Thymus (tissue), 11 donors: ENCODE data around the gene DCHS1. TPM values are rescaled to one million over a fixed set of nuclear protein-coding genes. Genes with fewer than 3 reads are reported as not detected.

ENCODE experiments used
- DNase-seq, 9 donors: peaks; one replicate each; pipeline ENCODE4 v3.0.0-alpha.2; 2013; ENCODE audit warnings: low spot score in 9 of 9, low read depth in 6 of 9, missing footprints in 1 of 9
- H3K27ac ChIP-seq, 2 donors: one replicate each; pipeline ENCODE4 v1.5.1; 2013; ENCODE audit warnings: control low read depth in 1 of 2, low read depth in 1 of 2, low read length in 1 of 2, mild to moderate bottlenecking in 1 of 2, moderate library complexity in 1 of 2
- H3K27me3 ChIP-seq, 2 donors: one replicate each; pipeline ENCODE4 v1.5.1; 2013; ENCODE audit warnings: low read length in 1 of 2; ENCODE audit not compliant: control insufficient read depth in 2 of 2, insufficient read depth in 1 of 2
- H3K36me3 ChIP-seq, 2 donors: one replicate each; pipeline ENCODE4 v1.5.1; 2013; ENCODE audit warnings: low read length in 1 of 2, mild to moderate bottlenecking in 1 of 2, moderate library complexity in 1 of 2; ENCODE audit not compliant: control insufficient read depth in 2 of 2, insufficient read depth in 2 of 2
- H3K4me1 ChIP-seq, 2 donors: one replicate each; pipeline ENCODE4 v1.5.1; 2013; ENCODE audit warnings: low read length in 2 of 2; ENCODE audit not compliant: control insufficient read depth in 2 of 2, insufficient read depth in 2 of 2
- H3K4me3 ChIP-seq, 2 donors: one replicate each; pipeline ENCODE4 v1.5.1; 2013; ENCODE audit warnings: low read length in 2 of 2, control low read depth in 1 of 2, mild to moderate bottlenecking in 1 of 2
- H3K9me3 ChIP-seq, 2 donors: one replicate each; pipeline ENCODE4 v1.5.1; 2013; ENCODE audit warnings: low read length in 1 of 2, mild to moderate bottlenecking in 1 of 2; ENCODE audit not compliant: control insufficient read depth in 2 of 2, insufficient read depth in 1 of 2
- WGBS: extraction: QIAGEN DNeasy Blood & Tissue Kit; methylation state at CpG from one replicate; pipeline ENCODE4 v1.1.7; 2013; 5-methylcytosine and 5-hydroxymethylcytosine counted together
- polyA plus RNA-seq: library from polyadenylated mRNA; stranded (reverse); fragments of 200-250 nt; gene quantifications from one replicate; pipeline ENCODE4 v1.2.3, GENCODE V29; 2013
- total RNA-seq: library from RNA; stranded (reverse); fragments of 120-200 nt; gene quantifications from one replicate; pipeline ENCODE4 v1.2.4, GENCODE V29; 2013
- donor health status: healthy.

The DCHS1 gene
- total and polyA plus RNA-seq, 2 donors: 3.2 to 6.5 TPM

GRCh38 chr11:6625832-6626420, 29.7 kb downstream of the DCHS1 start:
- DNase-seq: no peak
- Histone ChIP-seq H3K36me3 (peaks cover 21 to 22% of the 10 kb centered on the region in 2 donors), H3K27ac (no peak overlapping the region), H3K4me1 (peaks cover 5 to 7% of the 10 kb centered on the region in 2 donors), H3K27me3 (no peaks in the 10 kb centered on the region), H3K9me3 (peaks cover 0 to 6% of the 10 kb centered on the region in 2 donors), H3K4me3 (no peak overlapping the region)
- 95% methylated on average over 17 of the region's 17 CpGs for WGBS

GRCh38 chr11:6625156-6625831, 30.3 kb downstream of the DCHS1 start:
- Histone ChIP-seq H3K27me3 (no peaks in the 10 kb centered on the region), H3K4me1 (peaks cover 5 to 7% of the 10 kb centered on the region in 2 donors)

GRCh38 chr11:6623391-6624363, 31.9 kb downstream of the DCHS1 start:
- Histone ChIP-seq H3K4me3 (no peak overlapping the region), H3K9me3 (peaks cover 0 to 6% of the 10 kb centered on the region in 2 donors), H3K4me1 (peaks cover 6 to 12% of the 10 kb centered on the region in 2 donors), H3K27ac (no peak overlapping the region), H3K27me3 (no peaks in the 10 kb centered on the region), H3K36me3 (peaks cover 15 to 17% of the 10 kb centered on the region in 2 donors)
- DNase-seq: no peak
- WGBS: 95% methylated on average over 31 of the region's 31 CpGs

More at GRCh38 chr11:6625156-6625831, 30.3 kb downstream of the DCHS1 start:
- H3K4me3 ChIP-seq: no peak overlapping the region
- 97% methylated on average over 12 of the region's 12 CpGs for WGBS
- peaks cover 0 to 6% of the 10 kb centered on the region in 2 donors for H3K9me3 ChIP-seq
- H3K36me3 ChIP-seq: peaks cover 21 to 22% of the 10 kb centered on the region in 2 donors
- no peak overlapping the region for H3K27ac ChIP-seq
- DNase-seq: no peak

GRCh38 chr11:6622261-6623171, 33.1 kb downstream of the DCHS1 start:
- DNase-seq: no peak
- H3K4me1 ChIP-seq: peaks cover 11 to 21% of the 10 kb centered on the region in 2 donors
- no peak overlapping the region for H3K27ac ChIP-seq
- H3K27me3 ChIP-seq: no peaks in the 10 kb centered on the region
- WGBS: 92% methylated on average over 24 of the region's 24 CpGs
- peaks cover 0 to 6% of the 10 kb centered on the region in 2 donors for H3K9me3 ChIP-seq
- peaks cover 15 to 17% of the 10 kb centered on the region in 2 donors for H3K36me3 ChIP-seq
- H3K4me3 ChIP-seq: no peak overlapping the region

GRCh38 chr11:6621711-6622211, 33.8 kb downstream of the DCHS1 start:
- H3K27me3 ChIP-seq: no peaks in the 10 kb centered on the region
- H3K9me3 ChIP-seq: peaks cover 0 to 6% of the 10 kb centered on the region in 2 donors
- no peak for DNase-seq
- WGBS: 96% methylated on average over 16 of the region's 16 CpGs
- peaks cover 7 to 17% of the 10 kb centered on the region in 2 donors for H3K4me1 ChIP-seq
- H3K36me3 ChIP-seq: peaks cover 10 to 15% of the 10 kb centered on the region in 2 donors
- no peak overlapping the region for H3K4me3 ChIP-seq
- H3K27ac ChIP-seq: no peak overlapping the region

- peaks cover 7 to 17% of the 10 kb centered on the region in 2 donors for H3K4me1 ChIP-seq
- peaks cover 12 to 21% of the 10 kb centered on the region in 2 donors for H3K36me3 ChIP-seq
- no peak overlapping the region for H3K27ac ChIP-seq
- WGBS: 94% methylated on average over 1 of the region's 1 CpG
- DNase-seq: no peak
- peaks cover 0 to 6% of the 10 kb centered on the region in 2 donors for H3K9me3 ChIP-seq
- no peaks in the 10 kb centered on the region for H3K27me3 ChIP-seq
- no peak overlapping the region for H3K4me3 ChIP-seq
Observed at GRCh38 chr11:6620636-6621035, 35.0 kb downstream of the DCHS1 start.

GRCh38 chr11:6619004-6619745, 36.4 kb downstream of the DCHS1 start, which contains the start of gene TPP1:
Gene TPP1, minus strand, starts transcription at chr11:6619422. Its CDS starts 22 bp downstream, at chr11:6619400.
- peaks cover 15 to 20% of the 10 kb centered on the region in 2 donors for H3K36me3 ChIP-seq
- H3K9me3 ChIP-seq: peaks cover 0 to 6% of the 10 kb centered on the region in 2 donors

More at GRCh38 chr11:6619004-6619745, 36.4 kb downstream of the DCHS1 start, which contains the start of gene TPP1:
- Histone ChIP-seq H3K4me1 (peaks cover 7 to 17% of the 10 kb centered on the region in 2 donors), H3K4me3 (peak within 1 kb of the TSS; percentile 71 to 84), H3K27ac (peak within 1 kb of the TSS; percentile 61 to 86), H3K27me3 (no peaks in the 10 kb centered on the region)
- DNase-seq: peak; percentile 80 to 97 (median 92)
- under 1% methylated on average over 16 of the region's 16 CpGs for WGBS
